IMR-90 (cell line): Measurements from ENCODE around the gene EFHC2.

ENCODE experiments used
- CEBPB ChIP-seq: IDR thresholded peaks from 2 replicates; pipeline ENCODE4 v1.6.1; 2012; ENCODE audit warnings: low read depth, low read length, improper control_type of control experiment
- FOS ChIP-seq: fragments of 150-350 bp; IDR thresholded peaks from 2 replicates; pipeline ENCODE4 v1.6.1; 2016; ENCODE audit warnings: low read depth, low read length
- MAFK ChIP-seq: IDR thresholded peaks from 2 replicates; pipeline ENCODE4 v1.6.1; 2012; ENCODE audit warnings: low read depth, low read length, improper control_type of control experiment
- MAZ ChIP-seq: IDR thresholded peaks from 2 replicates; pipeline ENCODE4 v1.6.1; 2012; ENCODE audit warnings: low read depth, mild to moderate bottlenecking, low read length, improper control_type of control experiment, moderate library complexity, borderline replicate concordance
- MXI1 ChIP-seq: IDR thresholded peaks from 2 replicates; pipeline ENCODE4 v1.6.1; 2012; ENCODE audit warnings: low read depth, mild to moderate bottlenecking, low read length, moderate library complexity, borderline replicate concordance
- POLR2A ChIP-seq: IDR thresholded peaks from 2 replicates; pipeline ENCODE4 v1.6.1; 2012; ENCODE audit warnings: mild to moderate bottlenecking, low read depth, low read length
- RAD21 ChIP-seq: IDR thresholded peaks from 2 replicates; pipeline ENCODE4 v1.6.1; 2012; ENCODE audit warnings: low read length, improper control_type of control experiment
- RFX5 ChIP-seq: IDR thresholded peaks from 2 replicates; pipeline ENCODE4 v1.8.0; 2012; ENCODE audit warnings: low read depth, mild to moderate bottlenecking, low read length, moderate library complexity
- TF ChIP-seq, protein P1 (sequence below): fragments of 150-350 bp; IDR thresholded peaks from 2 replicates; pipeline ENCODE4 v1.6.1; 2017; ENCODE audit warnings: mild to moderate bottlenecking, antibody characterized with exemption, low read length, low read depth
- TF ChIP-seq, protein P2 (sequence below): conservative IDR thresholded peaks from 2 replicates; pipeline ENCODE4 v1.5.1; 2012; ENCODE audit warnings: mild to moderate bottlenecking, low read depth, low read length, improper control_type of control experiment
- TF ChIP-seq, protein P3 (sequence below): fragments of 150-350 bp; IDR thresholded peaks from 2 replicates; pipeline ENCODE4 v1.6.1; 2016; ENCODE audit warnings: low read depth, mild to moderate bottlenecking, low read length, moderate library complexity, borderline replicate concordance

DNA sequence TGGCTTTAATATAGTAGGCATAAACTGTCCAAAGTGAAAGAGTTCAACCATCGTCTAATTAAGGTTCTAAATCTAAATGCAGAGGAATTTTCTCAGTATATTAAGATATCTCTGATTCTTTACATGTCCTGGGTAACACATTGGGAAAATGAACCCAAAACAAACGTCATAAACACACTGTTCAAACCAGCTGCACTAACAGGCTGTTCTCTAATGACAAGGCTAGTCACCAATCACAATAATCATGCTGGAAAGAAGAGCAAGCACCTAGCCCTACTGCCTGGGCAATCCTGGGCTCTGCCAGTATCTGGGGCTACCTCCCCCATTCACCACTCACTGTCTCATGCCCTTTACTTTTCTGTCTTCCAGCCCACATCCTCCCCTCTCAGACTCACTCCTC lies 107.9 kb downstream of the EFHC2 start:
- TF ChIP-seq, protein P1, sequence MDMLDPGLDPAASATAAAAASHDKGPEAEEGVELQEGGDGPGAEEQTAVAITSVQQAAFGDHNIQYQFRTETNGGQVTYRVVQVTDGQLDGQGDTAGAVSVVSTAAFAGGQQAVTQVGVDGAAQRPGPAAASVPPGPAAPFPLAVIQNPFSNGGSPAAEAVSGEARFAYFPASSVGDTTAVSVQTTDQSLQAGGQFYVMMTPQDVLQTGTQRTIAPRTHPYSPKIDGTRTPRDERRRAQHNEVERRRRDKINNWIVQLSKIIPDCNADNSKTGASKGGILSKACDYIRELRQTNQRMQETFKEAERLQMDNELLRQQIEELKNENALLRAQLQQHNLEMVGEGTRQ, result no peak
- TF ChIP-seq, protein P2, sequence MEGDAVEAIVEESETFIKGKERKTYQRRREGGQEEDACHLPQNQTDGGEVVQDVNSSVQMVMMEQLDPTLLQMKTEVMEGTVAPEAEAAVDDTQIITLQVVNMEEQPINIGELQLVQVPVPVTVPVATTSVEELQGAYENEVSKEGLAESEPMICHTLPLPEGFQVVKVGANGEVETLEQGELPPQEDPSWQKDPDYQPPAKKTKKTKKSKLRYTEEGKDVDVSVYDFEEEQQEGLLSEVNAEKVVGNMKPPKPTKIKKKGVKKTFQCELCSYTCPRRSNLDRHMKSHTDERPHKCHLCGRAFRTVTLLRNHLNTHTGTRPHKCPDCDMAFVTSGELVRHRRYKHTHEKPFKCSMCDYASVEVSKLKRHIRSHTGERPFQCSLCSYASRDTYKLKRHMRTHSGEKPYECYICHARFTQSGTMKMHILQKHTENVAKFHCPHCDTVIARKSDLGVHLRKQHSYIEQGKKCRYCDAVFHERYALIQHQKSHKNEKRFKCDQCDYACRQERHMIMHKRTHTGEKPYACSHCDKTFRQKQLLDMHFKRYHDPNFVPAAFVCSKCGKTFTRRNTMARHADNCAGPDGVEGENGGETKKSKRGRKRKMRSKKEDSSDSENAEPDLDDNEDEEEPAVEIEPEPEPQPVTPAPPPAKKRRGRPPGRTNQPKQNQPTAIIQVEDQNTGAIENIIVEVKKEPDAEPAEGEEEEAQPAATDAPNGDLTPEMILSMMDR, result no peak
- TF ChIP-seq FOS (no peak), MXI1 (no peak), POLR2A (no peak), MAFK (no peak), CEBPB (no peak), MAZ (no peak), RAD21 (no peak), RFX5 (no peak)
- TF ChIP-seq, protein P3, sequence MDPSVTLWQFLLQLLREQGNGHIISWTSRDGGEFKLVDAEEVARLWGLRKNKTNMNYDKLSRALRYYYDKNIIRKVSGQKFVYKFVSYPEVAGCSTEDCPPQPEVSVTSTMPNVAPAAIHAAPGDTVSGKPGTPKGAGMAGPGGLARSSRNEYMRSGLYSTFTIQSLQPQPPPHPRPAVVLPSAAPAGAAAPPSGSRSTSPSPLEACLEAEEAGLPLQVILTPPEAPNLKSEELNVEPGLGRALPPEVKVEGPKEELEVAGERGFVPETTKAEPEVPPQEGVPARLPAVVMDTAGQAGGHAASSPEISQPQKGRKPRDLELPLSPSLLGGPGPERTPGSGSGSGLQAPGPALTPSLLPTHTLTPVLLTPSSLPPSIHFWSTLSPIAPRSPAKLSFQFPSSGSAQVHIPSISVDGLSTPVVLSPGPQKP, result no peak
